ENCODE measurements around the gene HBEGF. TPM values are rescaled to one million over a fixed set of nuclear protein-coding genes. Genes with fewer than 3 reads are reported as not detected.

HBEGF gene
- total RNA-seq, 1 donor from 2014 or later: 257 TPM

DNA sequence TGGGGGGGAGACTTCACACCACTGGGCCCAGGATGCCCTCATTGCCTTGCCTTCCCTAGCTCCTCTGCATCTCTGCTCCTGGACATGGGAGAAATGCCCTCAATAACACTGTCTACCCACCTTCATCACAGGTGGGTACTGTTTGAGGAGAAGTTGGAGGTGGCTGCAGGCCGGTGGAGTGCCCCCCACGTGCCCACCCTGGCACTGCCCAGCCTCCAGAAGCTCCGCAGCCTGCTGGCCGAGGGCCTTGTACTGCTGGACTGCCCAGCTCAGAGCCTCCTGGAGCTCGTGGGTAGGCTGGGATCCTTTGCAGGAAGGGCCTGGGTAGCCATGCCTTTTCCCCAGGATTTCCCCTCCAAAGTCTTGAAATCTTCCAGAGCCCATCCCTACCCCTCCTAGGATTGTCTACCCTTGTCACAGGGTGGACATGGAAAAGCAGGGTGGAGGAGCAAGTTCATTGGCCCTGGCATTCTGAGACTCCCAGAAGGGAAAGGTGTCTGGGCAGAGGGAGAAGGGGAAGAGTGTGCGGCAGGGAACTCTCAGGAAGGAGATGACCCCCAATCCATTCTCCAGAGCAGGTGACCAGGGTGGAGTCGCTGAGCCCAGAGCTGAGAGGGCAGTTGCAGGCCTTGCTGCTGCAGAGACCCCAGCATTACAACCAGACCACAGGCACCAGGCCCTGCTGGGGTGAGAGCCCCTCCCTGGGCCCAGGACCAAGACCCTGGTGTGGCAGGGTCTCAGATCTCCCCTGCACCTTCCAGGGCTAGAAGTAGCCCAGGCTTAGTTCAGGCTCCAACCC, 14.5 kb upstream of the HBEGF start:
- FAIRE-seq: no peak
- no peak for DNase-seq (ENCODE audit: low read depth)
- no peaks in the 10 kb centered on the region for H4K20me1 ChIP-seq (ENCODE audit: insufficient read depth, low read length)

DNA sequence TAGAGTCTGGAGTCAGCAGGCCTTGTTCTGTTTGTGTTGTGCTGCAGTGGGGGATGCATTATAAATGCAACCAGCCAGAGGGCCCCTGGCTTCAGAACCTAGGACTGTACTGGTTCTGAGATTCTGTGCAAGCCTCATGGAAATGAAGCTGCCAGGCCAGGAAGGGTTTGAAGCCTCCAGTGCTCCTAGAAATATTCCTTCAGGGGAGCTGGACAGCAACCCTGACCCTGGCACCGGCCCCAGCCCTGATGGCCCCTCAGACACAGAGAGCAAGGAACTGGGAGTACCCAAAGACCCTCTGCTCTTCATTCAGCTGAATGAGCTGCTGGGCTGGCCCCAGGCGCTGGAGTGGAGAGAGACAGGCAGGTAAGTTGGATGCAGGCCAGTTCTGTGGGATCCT, 13.7 kb upstream of the HBEGF start, which contains the start of gene SLC4A9:
TSS of gene SLC4A9 (plus strand) at position 94 of the 400 bp plus-strand sequence. CDS start at position 137, 43 bp downstream.
- FAIRE-seq: no peak
- H3K36me3 Mint-ChIP-seq (ENCODE audit: low read depth, unreplicated experiment): no peaks in the 10 kb centered on the region
- Histone ChIP-seq H3K4me1 (ENCODE audit: insufficient read depth, low read length) (peaks cover 4% of the 10 kb centered on the region), H3K36me3 (ENCODE audit: insufficient read depth, low read length) (no peaks in the 10 kb centered on the region), H3K4me2 (ENCODE audit: low read length) (no peak within 1 kb of the TSS), H3K27me3 (ENCODE audit: insufficient read depth, low read length) (no peaks in the 10 kb centered on the region), H2AFZ (ENCODE audit: low read depth, low read length) (no peak within 1 kb of the TSS), H3K4me3 (ENCODE audit: insufficient read depth, low read depth, low read length) (no peak within 1 kb of the TSS), H4K20me1 (ENCODE audit: insufficient read depth, low read length) (no peaks in the 10 kb centered on the region), H3K9ac (ENCODE audit: low read length) (no peak within 1 kb of the TSS), H3K79me2 (ENCODE audit: insufficient read depth, low read length) (no peaks in the 10 kb centered on the region), H3K27ac (ENCODE audit: low read depth, low read length) (no peak within 1 kb of the TSS), H3K9me3 (ENCODE audit: insufficient read depth, low read depth, low read length) (no peaks in the 10 kb centered on the region)
- peaks cover 16% of the 10 kb centered on the region for H3K27me3 Mint-ChIP-seq (ENCODE audit: low read depth, unreplicated experiment)
- TF ChIP-seq, protein P1, sequence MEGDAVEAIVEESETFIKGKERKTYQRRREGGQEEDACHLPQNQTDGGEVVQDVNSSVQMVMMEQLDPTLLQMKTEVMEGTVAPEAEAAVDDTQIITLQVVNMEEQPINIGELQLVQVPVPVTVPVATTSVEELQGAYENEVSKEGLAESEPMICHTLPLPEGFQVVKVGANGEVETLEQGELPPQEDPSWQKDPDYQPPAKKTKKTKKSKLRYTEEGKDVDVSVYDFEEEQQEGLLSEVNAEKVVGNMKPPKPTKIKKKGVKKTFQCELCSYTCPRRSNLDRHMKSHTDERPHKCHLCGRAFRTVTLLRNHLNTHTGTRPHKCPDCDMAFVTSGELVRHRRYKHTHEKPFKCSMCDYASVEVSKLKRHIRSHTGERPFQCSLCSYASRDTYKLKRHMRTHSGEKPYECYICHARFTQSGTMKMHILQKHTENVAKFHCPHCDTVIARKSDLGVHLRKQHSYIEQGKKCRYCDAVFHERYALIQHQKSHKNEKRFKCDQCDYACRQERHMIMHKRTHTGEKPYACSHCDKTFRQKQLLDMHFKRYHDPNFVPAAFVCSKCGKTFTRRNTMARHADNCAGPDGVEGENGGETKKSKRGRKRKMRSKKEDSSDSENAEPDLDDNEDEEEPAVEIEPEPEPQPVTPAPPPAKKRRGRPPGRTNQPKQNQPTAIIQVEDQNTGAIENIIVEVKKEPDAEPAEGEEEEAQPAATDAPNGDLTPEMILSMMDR (IDR thresholded peaks at IDR 0.05; ENCODE audit: insufficient read depth, low read depth, low read length): no peak
- no peak for TF ChIP-seq EZH2 (IDR thresholded peaks at IDR 0.05; ENCODE audit: insufficient read depth, low read length)
- no peak for DNase-seq (ENCODE audit: low read depth)
- no peaks in the 10 kb centered on the region for H3K9me3 Mint-ChIP-seq (ENCODE audit: unreplicated experiment)
- peaks cover 5% of the 10 kb centered on the region for H3K4me1 Mint-ChIP-seq (ENCODE audit: low read depth, unreplicated experiment)
- no peak within 1 kb of the TSS for H3K4me3 Mint-ChIP-seq (ENCODE audit: unreplicated experiment)
- no peak within 1 kb of the TSS for H3K27ac Mint-ChIP-seq (ENCODE audit: unreplicated experiment)

More for the DNA sequence above, 14.5 kb upstream of the HBEGF start:
- no peak for TF ChIP-seq EZH2 (IDR thresholded peaks at IDR 0.05; ENCODE audit: insufficient read depth, low read length)
- TF ChIP-seq, protein P1 (IDR thresholded peaks at IDR 0.05; ENCODE audit: insufficient read depth, low read depth, low read length): no peak
- Histone ChIP-seq H3K27ac (ENCODE audit: low read depth, low read length) (no peak overlapping the region), H3K4me3 (ENCODE audit: insufficient read depth, low read depth, low read length) (no peak overlapping the region), H3K79me2 (ENCODE audit: insufficient read depth, low read length) (no peaks in the 10 kb centered on the region), H3K4me2 (ENCODE audit: low read length) (no peak overlapping the region), H3K9ac (ENCODE audit: low read length) (no peak overlapping the region), H2AFZ (ENCODE audit: low read depth, low read length) (no peak overlapping the region), H3K36me3 (ENCODE audit: insufficient read depth, low read length) (no peaks in the 10 kb centered on the region), H3K4me1 (ENCODE audit: insufficient read depth, low read length) (peaks cover 4% of the 10 kb centered on the region), H3K27me3 (ENCODE audit: insufficient read depth, low read length) (no peaks in the 10 kb centered on the region), H3K9me3 (ENCODE audit: insufficient read depth, low read depth, low read length) (no peaks in the 10 kb centered on the region)
- Mint-ChIP-seq H3K27me3 (ENCODE audit: low read depth, unreplicated experiment) (peaks cover 16% of the 10 kb centered on the region), H3K4me3 (ENCODE audit: unreplicated experiment) (no peak overlapping the region), H3K4me1 (ENCODE audit: low read depth, unreplicated experiment) (peaks cover 5% of the 10 kb centered on the region), H3K36me3 (ENCODE audit: low read depth, unreplicated experiment) (no peaks in the 10 kb centered on the region), H3K9me3 (ENCODE audit: unreplicated experiment) (no peaks in the 10 kb centered on the region), H3K27ac (ENCODE audit: unreplicated experiment) (no peak overlapping the region)

All from astrocyte (in vitro differentiated cells and primary cell).